Mesenchymal stem cell (in vitro differentiated cells and primary cell): ENCODE measurements around the gene OR51L1.

Experiments
- DNase-seq: peaks from one replicate; pipeline ENCODE4 v3.0.0-alpha.2; 2013
- H2AFZ ChIP-seq: one replicate; pipeline ENCODE4 v1.6.1; 2013; ENCODE audit warnings: low read depth, mild to moderate bottlenecking, control low read depth, inconsistent platforms, low read length, moderate library complexity
- H2AK5ac ChIP-seq: 2 replicates; pipeline ENCODE4 v1.6.1; 2013; ENCODE audit warnings: low read length, moderate library complexity, mild to moderate bottlenecking, inconsistent platforms; ENCODE audit not compliant: severe bottlenecking
- H2BK120ac ChIP-seq: one replicate; pipeline ENCODE4 v1.6.1; 2013; ENCODE audit warnings: low read depth, mild to moderate bottlenecking, inconsistent platforms, low read length, moderate library complexity
- H2BK12ac ChIP-seq, 2 experiments: one replicate each; pipeline ENCODE4 v1.6.1; 2013; ENCODE audit warnings: inconsistent platforms in 2 of 2, low read length in 2 of 2, mild to moderate bottlenecking in 2 of 2, moderate library complexity in 2 of 2, control low read depth in 1 of 2
- H2BK15ac ChIP-seq: one replicate; pipeline ENCODE4 v1.6.1; 2013; ENCODE audit warnings: mild to moderate bottlenecking, low read depth, inconsistent platforms; ENCODE audit not compliant: poor library complexity, severe bottlenecking
- H2BK5ac ChIP-seq: 2 replicates; pipeline ENCODE4 v1.6.1; 2013; ENCODE audit warnings: low read depth, mild to moderate bottlenecking, low read length, control low read depth, inconsistent platforms; ENCODE audit not compliant: poor library complexity, severe bottlenecking
- H3K14ac ChIP-seq, 2 experiments: one replicate each; pipeline ENCODE4 v1.6.1; 2013; ENCODE audit warnings: inconsistent platforms in 2 of 2, low read length in 2 of 2, control low read depth in 1 of 2, mild to moderate bottlenecking in 1 of 2, moderate library complexity in 1 of 2
- H3K18ac ChIP-seq, 2 experiments: one replicate each; pipeline ENCODE4 v1.6.1; 2013; ENCODE audit warnings: inconsistent platforms in 2 of 2, low read length in 2 of 2, control low read depth in 1 of 2, low read depth in 1 of 2, mild to moderate bottlenecking in 1 of 2
- H3K23ac ChIP-seq, 2 experiments: one replicate each; pipeline ENCODE4 v1.6.1; 2013; ENCODE audit warnings: inconsistent platforms in 2 of 2, low read length in 2 of 2, mild to moderate bottlenecking in 2 of 2, moderate library complexity in 2 of 2, control low read depth in 1 of 2
- H3K27ac ChIP-seq: 2 replicates; pipeline ENCODE4 v1.5.1; 2013; ENCODE audit warnings: mild to moderate bottlenecking, moderate library complexity, low read length, control low read depth, inconsistent platforms; ENCODE audit not compliant: poor library complexity, severe bottlenecking
- H3K27me3 ChIP-seq, 2 experiments: 2 replicates each; pipeline versions ENCODE4 v1.6.1 to v1.7.0; 2013; ENCODE audit warnings: low read length in 2 of 2, mild to moderate bottlenecking in 2 of 2, moderate library complexity in 2 of 2, control low read depth in 1 of 2, inconsistent platforms in 1 of 2; ENCODE audit not compliant: control insufficient read depth in 1 of 2, insufficient read depth in 1 of 2
- H3K36me3 ChIP-seq, 2 experiments: 2 replicates each; pipeline versions ENCODE4 v1.6.1 to v1.7.0; 2013; ENCODE audit warnings: low read length in 2 of 2, control low read depth in 1 of 2, inconsistent platforms in 1 of 2, low read depth in 1 of 2, mild to moderate bottlenecking in 1 of 2; ENCODE audit not compliant: insufficient read depth in 2 of 2, control insufficient read depth in 1 of 2
- H3K4ac ChIP-seq, 2 experiments: one replicate each; pipeline ENCODE4 v1.6.1; 2013; ENCODE audit warnings: inconsistent platforms in 2 of 2, low read length in 2 of 2, mild to moderate bottlenecking in 2 of 2, moderate library complexity in 2 of 2, control low read depth in 1 of 2, low read depth in 1 of 2
- H3K4me1 ChIP-seq: 2 replicates; pipeline ENCODE4 v1.6.1; 2013; ENCODE audit warnings: low read depth, low read length, control low read depth; ENCODE audit not compliant: control insufficient read depth, insufficient read depth
- H3K4me2 ChIP-seq: 2 replicates; pipeline ENCODE4 v1.6.1; 2013; ENCODE audit warnings: low read length, mild to moderate bottlenecking, inconsistent platforms; ENCODE audit not compliant: poor library complexity, severe bottlenecking
- H3K4me3 ChIP-seq, 2 experiments: 2 replicates each; pipeline versions ENCODE4 v1.5.1 to v1.7.0; 2013; ENCODE audit warnings: low read length in 2 of 2, mild to moderate bottlenecking in 2 of 2, control low read depth in 1 of 2, low read depth in 1 of 2; ENCODE audit not compliant: insufficient read depth in 1 of 2
- H3K79me1 ChIP-seq: replicated peaks from 2 replicates; pipeline ENCODE4 v1.6.1; 2013; ENCODE audit warnings: mild to moderate bottlenecking, control low read depth, low read length, inconsistent platforms; ENCODE audit not compliant: poor library complexity, severe bottlenecking
- H3K9ac ChIP-seq: 2 replicates; pipeline ENCODE4 v1.7.0; 2013; ENCODE audit warnings: mild to moderate bottlenecking, low read length, moderate library complexity
- H3K9me3 ChIP-seq: 2 replicates; pipeline ENCODE4 v1.7.0; 2013; ENCODE audit warnings: mild to moderate bottlenecking, low read length; ENCODE audit not compliant: control insufficient read depth
- H4K8ac ChIP-seq: one replicate; pipeline ENCODE4 v1.6.1; 2013; ENCODE audit warnings: inconsistent platforms, mild to moderate bottlenecking, low read length, moderate library complexity
- H4K91ac ChIP-seq: one replicate; pipeline ENCODE4 v1.6.1; 2013; ENCODE audit warnings: mild to moderate bottlenecking, low read length, inconsistent platforms
- WGBS: methylation state at CpG from one replicate; pipeline ENCODE4 v1.1.7; 2013; ENCODE audit warnings: mixed read lengths; 5-methylcytosine and 5-hydroxymethylcytosine counted together

OR51L1 gene

GRCh38 chr11:5036669-5037068 is 42.0 kb downstream of the OR51L1 start:
- Histone ChIP-seq H3K9ac (no peak overlapping the region), H3K9me3 (no peaks in the 10 kb centered on the region), H2BK120ac (no peak overlapping the region), H3K23ac (no peak overlapping the region), H3K4me2 (no peak overlapping the region), H3K79me1 (no peaks in the 10 kb centered on the region), H3K14ac (no peak overlapping the region), H3K18ac (no peak overlapping the region), H3K36me3 (no peaks in the 10 kb centered on the region), H3K27me3 (no peaks in the 10 kb centered on the region), H2AK5ac (no peak overlapping the region), H2BK15ac (no peak overlapping the region), H3K27ac (no peak overlapping the region), H3K4me3 (no peak overlapping the region), H2BK12ac (no peak overlapping the region), H2BK5ac (no peak overlapping the region), H2AFZ (no peak overlapping the region), H4K91ac (no peak overlapping the region), H3K4ac (no peak overlapping the region), H3K4me1 (no peaks in the 10 kb centered on the region), H4K8ac (no peak overlapping the region)
- WGBS = 87% methylated on average over 2 of the region's 2 CpGs
- no peak for DNase-seq

DNA sequence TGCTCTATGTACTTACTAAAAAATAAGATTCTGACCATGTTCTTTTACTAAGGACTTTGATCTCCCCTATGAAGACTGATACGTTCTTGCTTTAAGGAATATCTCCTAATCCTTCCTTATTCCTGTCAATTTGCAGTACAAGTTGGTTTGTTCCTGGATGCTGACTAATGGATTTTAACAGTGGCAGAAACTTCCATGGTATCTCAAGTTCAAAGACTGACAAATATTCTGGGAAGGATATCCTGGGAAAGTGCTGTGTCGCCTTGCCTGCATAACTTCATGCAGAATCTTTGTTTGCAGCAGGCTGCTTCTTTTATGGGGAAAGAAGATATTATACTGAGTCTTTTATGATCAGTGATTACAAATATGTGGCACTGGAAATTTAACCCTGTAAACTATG is 43.3 kb downstream of the OR51L1 start:
- no peaks in the 10 kb centered on the region for H3K4me1 ChIP-seq
- no peak overlapping the region for H3K23ac ChIP-seq
- H3K27ac ChIP-seq = no peak overlapping the region
- no peak overlapping the region for H3K9ac ChIP-seq
- H3K4me2 ChIP-seq = no peak overlapping the region
- no peak overlapping the region for H3K4ac ChIP-seq
- H3K14ac ChIP-seq = no peak overlapping the region
- no peaks in the 10 kb centered on the region for H3K9me3 ChIP-seq
- H3K4me3 ChIP-seq = no peak overlapping the region
- no peaks in the 10 kb centered on the region for H3K36me3 ChIP-seq
- H3K27me3 ChIP-seq = no peaks in the 10 kb centered on the region
- H2BK5ac ChIP-seq = no peak overlapping the region
- no peak overlapping the region for H4K8ac ChIP-seq
- no peak overlapping the region for H3K18ac ChIP-seq
- no peak overlapping the region for H2BK15ac ChIP-seq
- WGBS = 61% methylated on average over 2 of the region's 2 CpGs
- no peak overlapping the region for H2AK5ac ChIP-seq
- no peak overlapping the region for H2BK12ac ChIP-seq
- no peak overlapping the region for H2AFZ ChIP-seq
- H4K91ac ChIP-seq = no peak overlapping the region
- H3K79me1 ChIP-seq = no peaks in the 10 kb centered on the region
- DNase-seq = no peak
- no peak overlapping the region for H2BK120ac ChIP-seq

DNA sequence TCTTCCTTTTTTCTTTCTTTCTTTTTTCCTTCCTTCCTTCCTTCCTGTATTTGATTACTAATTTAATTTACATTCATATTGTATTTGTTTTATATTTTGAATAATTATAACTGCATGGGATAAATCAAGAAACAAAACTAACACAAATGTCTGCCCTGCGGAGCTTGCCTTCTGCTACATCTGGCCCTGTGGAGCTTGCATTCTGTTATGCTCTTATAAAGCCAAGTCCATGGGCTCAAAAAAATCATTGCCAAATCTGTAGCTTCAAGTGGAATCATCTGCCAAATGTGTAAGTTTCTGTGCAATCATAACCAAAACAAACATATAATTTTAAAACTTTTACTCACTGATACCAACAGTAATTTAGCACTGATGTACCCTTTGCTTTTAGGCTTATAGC is 43.7 kb downstream of the OR51L1 start:
- no peak overlapping the region for H3K23ac ChIP-seq
- WGBS = 92% methylated on average over 1 of the region's 1 CpG
- H3K18ac ChIP-seq = no peak overlapping the region
- no peak overlapping the region for H2BK15ac ChIP-seq
- H3K4ac ChIP-seq = no peak overlapping the region
- no peak overlapping the region for H2AK5ac ChIP-seq
- no peaks in the 10 kb centered on the region for H3K9me3 ChIP-seq
- DNase-seq = no peak
- no peak overlapping the region for H2BK5ac ChIP-seq
- H3K4me3 ChIP-seq = no peak overlapping the region
- no peaks in the 10 kb centered on the region for H3K27me3 ChIP-seq
- H3K79me1 ChIP-seq = no peaks in the 10 kb centered on the region
- no peaks in the 10 kb centered on the region for H3K4me1 ChIP-seq
- no peak overlapping the region for H2AFZ ChIP-seq
- H3K14ac ChIP-seq = no peak overlapping the region
- H4K8ac ChIP-seq = no peak overlapping the region
- no peak overlapping the region for H4K91ac ChIP-seq
- H3K27ac ChIP-seq = no peak overlapping the region
- no peak overlapping the region for H3K9ac ChIP-seq
- no peak overlapping the region for H3K4me2 ChIP-seq
- H3K36me3 ChIP-seq = no peaks in the 10 kb centered on the region
- H2BK12ac ChIP-seq = no peak overlapping the region
- H2BK120ac ChIP-seq = no peak overlapping the region

DNA sequence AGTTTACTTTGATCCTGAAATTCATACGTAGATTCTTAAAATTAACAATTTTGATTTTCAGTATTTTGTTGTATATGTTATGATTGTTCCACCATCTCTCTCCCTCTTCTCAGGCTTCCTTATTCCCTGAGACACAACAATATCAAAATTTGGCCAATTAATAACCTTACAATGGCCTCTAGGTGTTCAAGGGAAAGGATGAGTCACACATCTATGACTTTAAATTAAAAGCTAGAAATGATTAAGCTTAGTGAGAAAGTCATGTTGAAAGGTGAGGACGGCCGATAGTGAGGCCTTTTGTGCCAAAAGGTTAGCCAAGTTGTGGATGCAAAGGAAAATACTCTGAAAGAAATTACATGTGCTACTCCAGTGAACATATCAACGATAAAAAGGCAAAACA is 46.2 kb downstream of the OR51L1 start:
- 46% methylated on average over 2 of the region's 4 CpGs for WGBS
- Histone ChIP-seq H3K27me3 (no peaks in the 10 kb centered on the region), H3K4me1 (no peaks in the 10 kb centered on the region)

More for the DNA sequence above, 46.2 kb downstream of the OR51L1 start:
- Histone ChIP-seq H3K4me3 (no peak overlapping the region), H2BK15ac (no peak overlapping the region), H3K4me2 (no peak overlapping the region), H2AK5ac (no peak overlapping the region), H3K4ac (no peak overlapping the region), H4K91ac (no peak overlapping the region), H3K23ac (no peak overlapping the region), H4K8ac (no peak overlapping the region), H2BK12ac (no peak overlapping the region), H2BK120ac (no peak overlapping the region), H2BK5ac (no peak overlapping the region), H3K14ac (no peak overlapping the region), H3K79me1 (no peaks in the 10 kb centered on the region), H3K9ac (no peak overlapping the region), H3K27ac (no peak overlapping the region), H3K36me3 (no peaks in the 10 kb centered on the region), H2AFZ (no peak overlapping the region), H3K18ac (no peak overlapping the region), H3K9me3 (no peaks in the 10 kb centered on the region)
- no peak for DNase-seq
